ENCODE data around the gene BANF1.

The BANF1 gene

GRCh38 chr11:66042227-66042995, 40.1 kb downstream of the BANF1 start:
- no peak for DNase-seq

GRCh38 chr11:66042996-66043906, 40.9 kb downstream of the BANF1 start:
- DNase-seq: no peak

GRCh38 chr11:66044757-66045156, 42.5 kb downstream of the BANF1 start:
- DNase-seq: peak; percentile 28

- DNase-seq: peak; percentile 87
Observed at GRCh38 chr11:66045177-66045639, 42.9 kb downstream of the BANF1 start.

GRCh38 chr11:66046901-66047300, 44.6 kb downstream of the BANF1 start:
- DNase-seq: no peak

- DNase-seq: no peak
Observed at GRCh38 chr11:66047541-66048365, 45.5 kb downstream of the BANF1 start.

GRCh38 chr11:66048547-66049323, 46.4 kb downstream of the BANF1 start, which contains the start of gene GAL3ST3:
Gene GAL3ST3 (minus strand): TSS chr11:66049161. CDS start chr11:66045415, 3,746 bp downstream.
- DNase-seq: no peak

GRCh38 chr11:66050581-66051231, 48.4 kb downstream of the BANF1 start:
- no peak for DNase-seq

GRCh38 chr11:66051371-66051765, 49.1 kb downstream of the BANF1 start:
- DNase-seq: no peak

GRCh38 chr11:66051766-66052663, 49.7 kb downstream of the BANF1 start, which contains the start of gene SF3B2:
Gene SF3B2 (plus strand): TSS chr11:66052364. CDS start chr11:66052385, 21 bp downstream.
- peak; percentile 99 for DNase-seq

GRCh38 chr11:66052664-66052982, 50.3 kb downstream of the BANF1 start:
- DNase-seq: no peak
